OCI-LY1 (cell line): Measurements from ENCODE around the gene HNRNPL.

Experiments
- H2AFZ ChIP-seq: fragments of 200-600 bp; sonication (generic), shearing (Covaris generic); 2 replicates; pipeline ENCODE4 v1.6.0; 2014; ENCODE audit warnings: antibody characterized with exemption, mild to moderate bottlenecking, low read length
- H3F3A ChIP-seq: fragments of 200-600 bp; sonication (generic), shearing (Covaris generic); 2 replicates; pipeline ENCODE4 v1.6.0; 2014; ENCODE audit warnings: mild to moderate bottlenecking, antibody characterized with exemption, low read length, moderate library complexity; ENCODE audit not compliant: insufficient read depth
- H3K27ac ChIP-seq: fragments of 200-600 bp; sonication (generic); 2 replicates; pipeline ENCODE4 v1.5.1; 2014; ENCODE audit warnings: low read length, mixed run types, mild to moderate bottlenecking, low read depth; ENCODE audit not compliant: poor library complexity, severe bottlenecking
- H3K27me3 ChIP-seq: fragments of 200-600 bp; sonication (generic); 2 replicates; pipeline ENCODE4 v1.6.0; 2014; ENCODE audit warnings: antibody characterized with exemption, mild to moderate bottlenecking, low read length, moderate library complexity; ENCODE audit not compliant: insufficient read depth
- H3K36me3 ChIP-seq: fragments of 200-600 bp; sonication (generic); 2 replicates; pipeline ENCODE4 v1.6.1; 2014; ENCODE audit warnings: mild to moderate bottlenecking, antibody characterized with exemption, low read length, moderate library complexity, mixed read lengths; ENCODE audit not compliant: insufficient read depth
- H3K4me1 ChIP-seq: fragments of 200-600 bp; sonication (generic); 2 replicates; pipeline ENCODE4 v1.5.1; 2014; ENCODE audit warnings: mild to moderate bottlenecking, low read length, moderate library complexity; ENCODE audit not compliant: insufficient read depth, severe bottlenecking
- H3K4me2 ChIP-seq: fragments of 200-600 bp; sonication (generic), shearing (Covaris generic); 2 replicates; pipeline ENCODE4 v1.6.1; 2014; ENCODE audit warnings: low read length
- H3K4me3 ChIP-seq: fragments of 200-600 bp; sonication (generic); 2 replicates; pipeline ENCODE4 v1.5.1; 2014; ENCODE audit warnings: low read length, low read depth, mild to moderate bottlenecking, mixed read lengths; ENCODE audit not compliant: poor library complexity, severe bottlenecking
- H3K79me2 ChIP-seq: fragments of 200-600 bp; shearing (Covaris generic); 2 replicates; pipeline ENCODE4 v1.6.1; 2016; ENCODE audit warnings: mixed run types, low read length, mixed read lengths; ENCODE audit not compliant: insufficient read depth
- H3K9ac ChIP-seq: fragments of 200-600 bp; sonication (generic), shearing (Covaris generic); 2 replicates; pipeline ENCODE4 v1.6.1; 2014; ENCODE audit warnings: mild to moderate bottlenecking, low read length, mixed read lengths
- H3K9me2 ChIP-seq: fragments of 200-600 bp; sonication (generic), shearing (Covaris generic); 2 replicates; pipeline ENCODE4 v1.6.1; 2014; ENCODE audit warnings: low read depth, mild to moderate bottlenecking, low read length, mixed read lengths
- H3K9me3 ChIP-seq: fragments of 200-600 bp; shearing (Covaris generic); 2 replicates; pipeline ENCODE4 v1.6.1; 2014; ENCODE audit warnings: low read length, mixed read lengths
- H4K20me1 ChIP-seq: fragments of 200-600 bp; sonication (generic), shearing (Covaris generic); 2 replicates; pipeline ENCODE4 v1.6.0; 2016; ENCODE audit warnings: mild to moderate bottlenecking, low read length; ENCODE audit not compliant: insufficient read depth
- CTCF ChIP-seq: fragments of 200-600 bp; sonication (generic), shearing (Covaris generic); IDR thresholded peaks from 2 replicates; pipeline ENCODE4 v1.5.1; 2017; ENCODE audit warnings: mild to moderate bottlenecking, antibody characterized with exemption, low read length, moderate library complexity, mixed read lengths
- EZH2 ChIP-seq: fragments of 200-600 bp; sonication (generic), shearing (Covaris generic); IDR thresholded peaks from 2 replicates; pipeline ENCODE4 v1.8.0; 2017; ENCODE audit warnings: borderline replicate concordance, mixed run types, mild to moderate bottlenecking, antibody characterized with exemption, low read length, moderate library complexity, mixed read lengths

The HNRNPL gene

DNA sequence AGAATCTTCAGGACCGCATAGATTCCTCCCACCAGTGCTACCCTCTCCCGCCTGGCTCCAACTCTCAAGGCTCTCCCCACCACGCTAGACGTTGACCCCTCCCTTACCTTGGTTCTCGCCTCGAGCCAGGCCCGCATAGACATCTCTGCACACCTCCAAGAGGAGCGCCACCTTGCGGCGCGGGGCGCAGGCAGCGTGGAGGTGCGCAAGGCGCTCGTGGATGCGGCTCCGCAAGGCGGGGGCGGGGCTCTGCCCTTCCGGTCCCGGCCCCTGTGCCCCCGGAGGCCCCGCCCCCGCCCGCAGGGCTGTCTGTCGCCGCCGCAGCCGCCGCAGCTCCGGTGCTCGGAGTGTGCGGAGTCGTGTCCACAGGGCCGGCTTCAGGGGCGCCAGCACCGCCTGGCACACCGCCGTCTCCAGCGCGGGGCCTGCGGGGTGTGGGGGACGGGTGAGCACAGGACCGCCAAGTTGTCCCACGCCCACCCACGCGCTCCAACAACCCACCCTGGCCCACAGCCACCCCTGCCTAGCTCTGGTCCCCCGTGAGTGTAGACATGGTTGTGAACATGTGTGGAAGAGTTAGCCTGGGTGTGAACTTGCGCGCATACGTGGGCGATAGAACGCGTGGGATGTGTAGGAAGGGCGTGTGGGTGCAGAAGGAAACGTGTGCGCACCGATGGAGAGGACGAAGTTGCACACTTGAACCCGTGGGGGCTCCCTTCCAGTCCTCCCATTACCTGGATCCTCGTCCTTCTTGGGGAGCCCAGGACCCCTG, 20.2 kb upstream of the HNRNPL start:
- H3F3A ChIP-seq = peaks cover 6% of the 10 kb centered on the region; the same call in 1 of the 2 replicates
- TF ChIP-seq CTCF (peak; percentile 93), EZH2 (no peak)
- 0 out of 2 replicates have a peak, but pooled peaks cover 6% of the 10 kb centered on the region for H3K36me3 ChIP-seq
- no peaks in the 10 kb centered on the region for H3K27me3 ChIP-seq
- H3K4me3 ChIP-seq = peak overlapping the region; percentile 64
- peaks cover 51% of the 10 kb centered on the region for H3K4me1 ChIP-seq
- peak overlapping the region; percentile 77 for H3K9ac ChIP-seq
- H3K9me2 ChIP-seq = no peaks in the 10 kb centered on the region
- H4K20me1 ChIP-seq = no peaks in the 10 kb centered on the region
- H3K27ac ChIP-seq = peak overlapping the region; percentile 84
- H3K9me3 ChIP-seq = no peaks in the 10 kb centered on the region
- H3K79me2 ChIP-seq = no peaks in the 10 kb centered on the region
- peak overlapping the region; percentile 92 for H3K4me2 ChIP-seq
- H2AFZ ChIP-seq = no peak overlapping the region

- H3K27me3 ChIP-seq = no peaks in the 10 kb centered on the region
- H2AFZ ChIP-seq = no peak overlapping the region
- no peaks in the 10 kb centered on the region for H3K9me2 ChIP-seq
- peak overlapping the region; percentile 92 for H3K4me2 ChIP-seq
- no peak for TF ChIP-seq CTCF
- TF ChIP-seq EZH2 = no peak
- 0 out of 2 replicates have a peak, but pooled peaks cover 6% of the 10 kb centered on the region for H3K36me3 ChIP-seq
- no peaks in the 10 kb centered on the region for H3K79me2 ChIP-seq
- no peaks in the 10 kb centered on the region for H3K9me3 ChIP-seq
- H3K4me1 ChIP-seq = peaks cover 58% of the 10 kb centered on the region
- no peaks in the 10 kb centered on the region for H4K20me1 ChIP-seq
- peak overlapping the region; percentile 84 for H3K27ac ChIP-seq
- H3K4me3 ChIP-seq = peak overlapping the region; percentile 64
- H3F3A ChIP-seq = peaks cover 6% of the 10 kb centered on the region; the same call in 1 of the 2 replicates
- H3K9ac ChIP-seq = peak overlapping the region; percentile 77
Measured at GRCh38 chr19:38869160-38869835, 19.5 kb upstream of the HNRNPL start.

GRCh38 chr19:38868551-38868950, 18.8 kb upstream of the HNRNPL start:
- peak overlapping the region; percentile 64 for H3K4me3 ChIP-seq
- H4K20me1 ChIP-seq = no peaks in the 10 kb centered on the region

More at GRCh38 chr19:38868551-38868950, 18.8 kb upstream of the HNRNPL start:
- peaks cover 60% of the 10 kb centered on the region for H3K4me1 ChIP-seq
- H3F3A ChIP-seq = peaks cover 6% of the 10 kb centered on the region; the same call in 1 of the 2 replicates
- no peaks in the 10 kb centered on the region for H3K79me2 ChIP-seq
- no peaks in the 10 kb centered on the region for H3K27me3 ChIP-seq
- no peaks in the 10 kb centered on the region for H3K9me3 ChIP-seq
- TF ChIP-seq CTCF (no peak), EZH2 (no peak)
- 0 out of 2 replicates have a peak, but pooled peaks cover 6% of the 10 kb centered on the region for H3K36me3 ChIP-seq
- no peak overlapping the region for H2AFZ ChIP-seq
- no peaks in the 10 kb centered on the region for H3K9me2 ChIP-seq
- H3K27ac ChIP-seq = peak overlapping the region; percentile 84
- H3K9ac ChIP-seq = peak overlapping the region; percentile 77; the same call in 1 of the 2 replicates
- peak overlapping the region; percentile 92 for H3K4me2 ChIP-seq
